Measurements from ENCODE around the gene STAG1. TPM values are rescaled to one million over a fixed set of nuclear protein-coding genes. Genes with fewer than 3 reads are reported as not detected.

STAG1 gene
- polyA plus RNA-seq, 1 of the 3 experiments (the other 2 are of a cell fraction): 5.5 TPM

- H3K4me1 ChIP-seq (ENCODE audit: control insufficient read depth in 1 of 2, insufficient read depth in 2 of 2, low read depth in 1 of 2, low read length in 1 of 2): peaks cover 0 to 5% of the 10 kb centered on the region in 2 experiments; a peak in 2 of 4 replicates
- no peak overlapping the region for H3K4me3 ChIP-seq (ENCODE audit: low read depth in 2 of 2, low read length in 1 of 2)
- no peak overlapping the region for H3K4me2 ChIP-seq
- peaks cover 6% of the 10 kb centered on the region for H3F3A ChIP-seq (replicated peaks; ENCODE audit: insufficient read depth)
- no peaks in the 10 kb centered on the region for H3K9me3 ChIP-seq
- peaks cover 84% of the 10 kb centered on the region for H3K79me2 ChIP-seq (ENCODE audit: insufficient read depth)
- TF ChIP-seq TCF12 (IDR thresholded peaks at IDR 0.05): no peak
- TF ChIP-seq TEAD4 (IDR thresholded peaks at IDR 0.05; ENCODE audit: borderline replicate concordance, insufficient read depth): no peak
- TF ChIP-seq MXI1 (IDR thresholded peaks at IDR 0.05; ENCODE audit: low read depth, low read length): no peak
- TF ChIP-seq, protein P1, sequence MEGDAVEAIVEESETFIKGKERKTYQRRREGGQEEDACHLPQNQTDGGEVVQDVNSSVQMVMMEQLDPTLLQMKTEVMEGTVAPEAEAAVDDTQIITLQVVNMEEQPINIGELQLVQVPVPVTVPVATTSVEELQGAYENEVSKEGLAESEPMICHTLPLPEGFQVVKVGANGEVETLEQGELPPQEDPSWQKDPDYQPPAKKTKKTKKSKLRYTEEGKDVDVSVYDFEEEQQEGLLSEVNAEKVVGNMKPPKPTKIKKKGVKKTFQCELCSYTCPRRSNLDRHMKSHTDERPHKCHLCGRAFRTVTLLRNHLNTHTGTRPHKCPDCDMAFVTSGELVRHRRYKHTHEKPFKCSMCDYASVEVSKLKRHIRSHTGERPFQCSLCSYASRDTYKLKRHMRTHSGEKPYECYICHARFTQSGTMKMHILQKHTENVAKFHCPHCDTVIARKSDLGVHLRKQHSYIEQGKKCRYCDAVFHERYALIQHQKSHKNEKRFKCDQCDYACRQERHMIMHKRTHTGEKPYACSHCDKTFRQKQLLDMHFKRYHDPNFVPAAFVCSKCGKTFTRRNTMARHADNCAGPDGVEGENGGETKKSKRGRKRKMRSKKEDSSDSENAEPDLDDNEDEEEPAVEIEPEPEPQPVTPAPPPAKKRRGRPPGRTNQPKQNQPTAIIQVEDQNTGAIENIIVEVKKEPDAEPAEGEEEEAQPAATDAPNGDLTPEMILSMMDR (IDR thresholded peaks at IDR 0.05): no peak
- no peak for TF ChIP-seq TAF1 (IDR thresholded peaks at IDR 0.05; ENCODE audit: borderline replicate concordance, low read depth, low read length)
- no peak for TF ChIP-seq PBX3 (IDR thresholded peaks at IDR 0.05)
- TF ChIP-seq RAD21 (IDR thresholded peaks at IDR 0.05; ENCODE audit: low read length): no peak
- no peak for TF ChIP-seq POLR2AphosphoS5 (IDR thresholded peaks at IDR 0.05; ENCODE audit: low read depth, low read length)
- no peak for TF ChIP-seq NFIC (IDR thresholded peaks at IDR 0.05; ENCODE audit: borderline replicate concordance)
- WGBS (ENCODE audit: low lambda C conversion rate): 100% methylated on average over 4 of the region's 4 CpGs
- ChIA-PET POLR2A (no interaction called here), CTCF (no interaction called here)
- H3K9me2 ChIP-seq: no peaks in the 10 kb centered on the region
- H3K36me3 ChIP-seq (replicated peaks in 1 of 2; ENCODE audit: control insufficient read depth in 1 of 2, insufficient read depth in 2 of 2, low read length in 1 of 2): no peaks in the 10 kb centered on the region
- DNase-seq: no peak
- H4K20me1 ChIP-seq (ENCODE audit: insufficient read depth): peaks cover 9% of the 10 kb centered on the region
- H3K27ac ChIP-seq (ENCODE audit: low read depth in 2 of 2, low read length in 1 of 2): no peak overlapping the region
- no peaks in the 10 kb centered on the region for H3K27me3 ChIP-seq (ENCODE audit: insufficient read depth)
- H3K9ac ChIP-seq: no peak overlapping the region
- H2AFZ ChIP-seq (ENCODE audit: low read depth): no peak overlapping the region
These were observed 73.2 kb downstream of the STAG1 start for GRCh38 chr3:136678981-136679380.

- no peaks in the 10 kb centered on the region for H3K9me2 ChIP-seq
- ChIA-PET POLR2A (no interaction called here), CTCF (interaction anchor here (1.2 kb wide), 1 partner anchor 8 kb away, joined by 3 read pairs; no protein-coding TSS in a partner anchor)
- no peak overlapping the region for H2AFZ ChIP-seq (ENCODE audit: low read depth)
- no peaks in the 10 kb centered on the region for H3K36me3 ChIP-seq (replicated peaks in 1 of 2; ENCODE audit: control insufficient read depth in 1 of 2, insufficient read depth in 2 of 2, low read length in 1 of 2)
- no peaks in the 10 kb centered on the region for H3K9me3 ChIP-seq
- no peak overlapping the region for H3K4me2 ChIP-seq
- peaks cover 85% of the 10 kb centered on the region for H3K79me2 ChIP-seq (ENCODE audit: insufficient read depth)
- H4K20me1 ChIP-seq (ENCODE audit: insufficient read depth): no peaks in the 10 kb centered on the region; the same call in 1 of the 2 replicates
- H3K4me1 ChIP-seq (ENCODE audit: control insufficient read depth in 1 of 2, insufficient read depth in 2 of 2, low read depth in 1 of 2, low read length in 1 of 2): peaks cover 0 to 5% of the 10 kb centered on the region in 2 experiments; a peak in 2 of 4 replicates
- no peak for DNase-seq
- no peak overlapping the region for H3K27ac ChIP-seq (ENCODE audit: low read depth in 2 of 2, low read length in 1 of 2)
- no peaks in the 10 kb centered on the region for H3K27me3 ChIP-seq (ENCODE audit: insufficient read depth)
- TF ChIP-seq SMC3 (IDR thresholded peaks at IDR 0.05; ENCODE audit: low read depth, low read length): no peak
- no peak for TF ChIP-seq NFIC (IDR thresholded peaks at IDR 0.05; ENCODE audit: borderline replicate concordance)
- TF ChIP-seq, protein P2, sequence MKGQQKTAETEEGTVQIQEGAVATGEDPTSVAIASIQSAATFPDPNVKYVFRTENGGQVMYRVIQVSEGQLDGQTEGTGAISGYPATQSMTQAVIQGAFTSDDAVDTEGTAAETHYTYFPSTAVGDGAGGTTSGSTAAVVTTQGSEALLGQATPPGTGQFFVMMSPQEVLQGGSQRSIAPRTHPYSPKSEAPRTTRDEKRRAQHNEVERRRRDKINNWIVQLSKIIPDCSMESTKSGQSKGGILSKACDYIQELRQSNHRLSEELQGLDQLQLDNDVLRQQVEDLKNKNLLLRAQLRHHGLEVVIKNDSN (IDR thresholded peaks at IDR 0.05; ENCODE audit: borderline replicate concordance, low read depth): no peak
- TF ChIP-seq TCF12 (IDR thresholded peaks at IDR 0.05): no peak
- TF ChIP-seq ZBTB33 (IDR thresholded peaks at IDR 0.05; ENCODE audit: borderline replicate concordance, low read depth): no peak
- no peak for TF ChIP-seq FOXM1 (IDR thresholded peaks at IDR 0.05; ENCODE audit: low read depth)
- TF ChIP-seq EP300 (IDR thresholded peaks at IDR 0.05; ENCODE audit: borderline replicate concordance in 1 of 2, low read depth in 1 of 2, low read length in 1 of 2): no peak
- TF ChIP-seq, protein P1 (IDR thresholded peaks at IDR 0.05): no peak
- TF ChIP-seq GATA2 (CRISPR knock-in tag; IDR thresholded peaks at IDR 0.05): no peak
- TF ChIP-seq RFX5 (IDR thresholded peaks at IDR 0.05; ENCODE audit: low read length): no peak
- no peak for TF ChIP-seq EZH2phosphoT487 (IDR thresholded peaks at IDR 0.05; ENCODE audit: borderline replicate concordance, low read depth)
- no peak for TF ChIP-seq ELF1 (IDR thresholded peaks at IDR 0.05)
- no peak overlapping the region for H3K9ac ChIP-seq
- H3K4me3 ChIP-seq (ENCODE audit: low read depth in 2 of 2, low read length in 1 of 2): no peak overlapping the region
- H3F3A ChIP-seq (replicated peaks; ENCODE audit: insufficient read depth): peaks cover 6% of the 10 kb centered on the region
These were observed 76.2 kb downstream of the STAG1 start for GRCh38 chr3:136676009-136676408.
